Measurements from ENCODE around the gene FAM76B.

- TF ChIP-seq, protein P1, sequence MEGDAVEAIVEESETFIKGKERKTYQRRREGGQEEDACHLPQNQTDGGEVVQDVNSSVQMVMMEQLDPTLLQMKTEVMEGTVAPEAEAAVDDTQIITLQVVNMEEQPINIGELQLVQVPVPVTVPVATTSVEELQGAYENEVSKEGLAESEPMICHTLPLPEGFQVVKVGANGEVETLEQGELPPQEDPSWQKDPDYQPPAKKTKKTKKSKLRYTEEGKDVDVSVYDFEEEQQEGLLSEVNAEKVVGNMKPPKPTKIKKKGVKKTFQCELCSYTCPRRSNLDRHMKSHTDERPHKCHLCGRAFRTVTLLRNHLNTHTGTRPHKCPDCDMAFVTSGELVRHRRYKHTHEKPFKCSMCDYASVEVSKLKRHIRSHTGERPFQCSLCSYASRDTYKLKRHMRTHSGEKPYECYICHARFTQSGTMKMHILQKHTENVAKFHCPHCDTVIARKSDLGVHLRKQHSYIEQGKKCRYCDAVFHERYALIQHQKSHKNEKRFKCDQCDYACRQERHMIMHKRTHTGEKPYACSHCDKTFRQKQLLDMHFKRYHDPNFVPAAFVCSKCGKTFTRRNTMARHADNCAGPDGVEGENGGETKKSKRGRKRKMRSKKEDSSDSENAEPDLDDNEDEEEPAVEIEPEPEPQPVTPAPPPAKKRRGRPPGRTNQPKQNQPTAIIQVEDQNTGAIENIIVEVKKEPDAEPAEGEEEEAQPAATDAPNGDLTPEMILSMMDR (IDR thresholded peaks at IDR 0.05), result no peak
- TF ChIP-seq EP300 (IDR thresholded peaks at IDR 0.05; ENCODE audit: low read depth), result no peak
Measured at GRCh38 chr11:95827696-95828095, 38.1 kb upstream of the FAM76B start.

Measured in transverse colon (tissue), 3 donors.